ENCODE data around the gene REEP1. TPM values are rescaled to one million over a fixed set of nuclear protein-coding genes. Genes with fewer than 3 reads are reported as not detected.

Gene REEP1
- total RNA-seq, 2 experiments from 2014 or later, result not detected

DNA sequence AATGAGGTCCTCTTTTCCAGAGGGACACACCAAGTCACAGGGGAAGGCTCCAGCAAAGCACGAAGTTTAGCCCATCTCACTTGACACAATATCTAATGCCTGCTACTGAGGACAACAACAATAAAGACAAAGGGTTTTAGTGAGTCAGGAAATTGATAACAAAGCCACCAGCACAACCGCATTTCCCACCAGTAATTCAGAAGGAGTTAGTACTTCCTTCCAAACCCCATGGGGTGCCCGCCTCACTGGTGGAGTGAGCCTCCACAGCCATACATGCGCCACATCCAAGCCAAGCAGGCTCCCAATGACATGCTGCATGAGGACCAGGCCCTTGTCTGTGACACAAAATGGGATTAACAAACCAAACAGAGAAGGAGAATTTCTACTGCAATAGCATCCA is 98.1 kb downstream of the REEP1 start:
- POLR2A ChIA-PET, result no interaction called here
- BruUV-seq (replicated peaks), result no TSS peak
- DNase-seq (ENCODE audit: low spot score), result no peak
- peaks cover 61% of the 10 kb centered on the region for H3K4me1 ChIP-seq (ENCODE audit: insufficient read depth, low read length, poor library complexity, severe bottlenecking)
- H3K4me2 ChIP-seq (ENCODE audit: low read length), result no peak overlapping the region
- H3K27ac ChIP-seq (ENCODE audit: low read depth, low read length, poor library complexity, severe bottlenecking), result no peak overlapping the region
- no peak overlapping the region for H3K4me3 ChIP-seq (ENCODE audit: low read depth, low read length, poor library complexity, severe bottlenecking)
- no peaks in the 10 kb centered on the region for H3K79me2 ChIP-seq (ENCODE audit: insufficient read depth, low read depth, low read length)
- no peak overlapping the region for H2AFZ ChIP-seq (ENCODE audit: low read length)
- intact Hi-C loops (cut with micrococcal nuclease; ENCODE audit: unreplicated experiment), result no loop called here
- no peaks in the 10 kb centered on the region for H3K9me3 ChIP-seq (ENCODE audit: low read length)
- TF ChIP-seq, protein P1, sequence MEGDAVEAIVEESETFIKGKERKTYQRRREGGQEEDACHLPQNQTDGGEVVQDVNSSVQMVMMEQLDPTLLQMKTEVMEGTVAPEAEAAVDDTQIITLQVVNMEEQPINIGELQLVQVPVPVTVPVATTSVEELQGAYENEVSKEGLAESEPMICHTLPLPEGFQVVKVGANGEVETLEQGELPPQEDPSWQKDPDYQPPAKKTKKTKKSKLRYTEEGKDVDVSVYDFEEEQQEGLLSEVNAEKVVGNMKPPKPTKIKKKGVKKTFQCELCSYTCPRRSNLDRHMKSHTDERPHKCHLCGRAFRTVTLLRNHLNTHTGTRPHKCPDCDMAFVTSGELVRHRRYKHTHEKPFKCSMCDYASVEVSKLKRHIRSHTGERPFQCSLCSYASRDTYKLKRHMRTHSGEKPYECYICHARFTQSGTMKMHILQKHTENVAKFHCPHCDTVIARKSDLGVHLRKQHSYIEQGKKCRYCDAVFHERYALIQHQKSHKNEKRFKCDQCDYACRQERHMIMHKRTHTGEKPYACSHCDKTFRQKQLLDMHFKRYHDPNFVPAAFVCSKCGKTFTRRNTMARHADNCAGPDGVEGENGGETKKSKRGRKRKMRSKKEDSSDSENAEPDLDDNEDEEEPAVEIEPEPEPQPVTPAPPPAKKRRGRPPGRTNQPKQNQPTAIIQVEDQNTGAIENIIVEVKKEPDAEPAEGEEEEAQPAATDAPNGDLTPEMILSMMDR (conservative IDR thresholded peaks at IDR 0.05; ENCODE audit: low read length), result no peak
- TF ChIP-seq EZH2phosphoT487 (IDR thresholded peaks at IDR 0.05; ENCODE audit: borderline replicate concordance, low read depth, low read length), result no peak
- CTCF ChIA-PET (ENCODE audit: unreplicated experiment), result no interaction called here
- H4K20me1 ChIP-seq (ENCODE audit: insufficient read depth, low read length), result no peaks in the 10 kb centered on the region
- no peaks in the 10 kb centered on the region for H3K36me3 ChIP-seq (ENCODE audit: insufficient read depth, low read length)
- no peaks in the 10 kb centered on the region for H3K9me2 ChIP-seq (ENCODE audit: insufficient read depth, low read length)

DNA sequence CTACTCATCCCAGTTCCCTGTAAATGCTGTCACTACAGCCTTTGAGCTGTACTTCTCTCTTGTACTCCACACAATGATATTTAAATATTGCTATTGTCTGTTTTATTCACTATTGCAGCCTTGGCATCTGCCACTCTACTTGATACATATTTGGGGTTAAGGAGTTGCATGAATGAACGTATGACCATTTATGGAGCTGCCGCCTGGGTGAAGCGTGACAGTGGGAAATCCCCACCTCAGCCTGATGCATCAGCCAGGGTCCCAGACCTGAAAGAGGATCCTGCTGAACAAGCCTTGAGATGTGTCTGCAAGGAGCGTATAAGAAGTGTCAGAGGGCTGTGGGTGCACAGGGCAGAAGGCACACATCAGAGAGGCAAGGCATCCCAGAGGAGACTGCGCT is 99.1 kb downstream of the REEP1 start:
- H3K4me1 ChIP-seq (ENCODE audit: insufficient read depth, low read length, poor library complexity, severe bottlenecking), result peaks cover 51% of the 10 kb centered on the region
- no peaks in the 10 kb centered on the region for H3K79me2 ChIP-seq (ENCODE audit: insufficient read depth, low read depth, low read length)
- no peaks in the 10 kb centered on the region for H3K9me2 ChIP-seq (ENCODE audit: insufficient read depth, low read length)
- 0 out of 2 replicates have a peak overlapping the region, but pooled peaks have one; percentile 45 for H2AFZ ChIP-seq (ENCODE audit: low read length)
- no peaks in the 10 kb centered on the region for H3K36me3 ChIP-seq (ENCODE audit: insufficient read depth, low read length)
- POLR2A ChIA-PET, result interaction anchor here (0.6 to 1.6 kb wide), 4 partner anchors 9 to 177 kb away, joined by 3 to 4 read pairs (median 4); no protein-coding TSS in a partner anchor
- no peaks in the 10 kb centered on the region for H4K20me1 ChIP-seq (ENCODE audit: insufficient read depth, low read length)
- H3K9me3 ChIP-seq (ENCODE audit: low read length), result no peaks in the 10 kb centered on the region
- CTCF ChIA-PET (ENCODE audit: unreplicated experiment), result no interaction called here
- intact Hi-C loops (cut with micrococcal nuclease; ENCODE audit: unreplicated experiment), result no loop called here
- no peak for TF ChIP-seq EZH2phosphoT487 (IDR thresholded peaks at IDR 0.05; ENCODE audit: borderline replicate concordance, low read depth, low read length)
- TF ChIP-seq, protein P1 (conservative IDR thresholded peaks at IDR 0.05; ENCODE audit: low read length), result no peak
- BruUV-seq (replicated peaks), result no TSS peak
- peak overlapping the region; percentile 33 for H3K27ac ChIP-seq (ENCODE audit: low read depth, low read length, poor library complexity, severe bottlenecking)
- H3K4me3 ChIP-seq (ENCODE audit: low read depth, low read length, poor library complexity, severe bottlenecking), result no peak overlapping the region
- peak; percentile 71 for DNase-seq (ENCODE audit: low spot score)
- peak overlapping the region; percentile 58 for H3K4me2 ChIP-seq (ENCODE audit: low read length)

DNA sequence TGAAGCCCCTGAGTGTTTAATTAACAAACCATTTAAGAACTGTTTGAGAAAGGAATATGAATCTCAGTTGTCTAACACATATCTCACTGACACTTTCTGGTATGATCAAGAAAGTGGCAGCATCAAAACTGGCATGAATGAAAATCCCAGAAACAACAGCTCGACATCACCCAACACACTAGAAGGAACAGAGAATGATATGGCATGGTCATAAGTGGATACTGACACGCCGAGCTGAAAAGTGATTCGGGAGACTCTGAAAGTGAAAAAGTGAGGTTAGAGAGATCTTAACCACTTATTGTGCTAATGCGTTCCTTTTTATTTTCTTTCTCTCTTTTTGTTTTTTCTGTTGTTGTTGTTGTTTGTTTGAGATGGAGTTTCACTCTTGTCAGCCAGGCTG is 100.3 kb downstream of the REEP1 start:
- no peak for DNase-seq (ENCODE audit: low spot score)
- Histone ChIP-seq H3K4me3 (ENCODE audit: low read depth, low read length, poor library complexity, severe bottlenecking) (no peak overlapping the region), H3K4me1 (ENCODE audit: insufficient read depth, low read length, poor library complexity, severe bottlenecking) (peaks cover 48% of the 10 kb centered on the region), H3K4me2 (ENCODE audit: low read length) (no peak overlapping the region), H3K9me3 (ENCODE audit: low read length) (no peaks in the 10 kb centered on the region), H2AFZ (ENCODE audit: low read length) (no peak overlapping the region), H3K79me2 (ENCODE audit: insufficient read depth, low read depth, low read length) (no peaks in the 10 kb centered on the region), H3K9me2 (ENCODE audit: insufficient read depth, low read length) (no peaks in the 10 kb centered on the region), H3K27ac (ENCODE audit: low read depth, low read length, poor library complexity, severe bottlenecking) (no peak overlapping the region), H4K20me1 (ENCODE audit: insufficient read depth, low read length) (no peaks in the 10 kb centered on the region), H3K36me3 (ENCODE audit: insufficient read depth, low read length) (no peaks in the 10 kb centered on the region)
- POLR2A ChIA-PET, result interaction anchor here (0.5 to 1.6 kb wide), 2 partner anchors 12 to 309 kb away, joined by 4 read pairs; no protein-coding TSS in a partner anchor
- TF ChIP-seq, protein P1 (conservative IDR thresholded peaks at IDR 0.05; ENCODE audit: low read length), result no peak
- TF ChIP-seq EZH2phosphoT487 (IDR thresholded peaks at IDR 0.05; ENCODE audit: borderline replicate concordance, low read depth, low read length), result no peak
- CTCF ChIA-PET (ENCODE audit: unreplicated experiment), result no interaction called here
- intact Hi-C loops (cut with micrococcal nuclease; ENCODE audit: unreplicated experiment), result no loop called here
- no TSS peak for BruUV-seq (replicated peaks)
